Measurements from ENCODE around the gene PMS2. TPM values are rescaled to one million over a fixed set of nuclear protein-coding genes. Genes with fewer than 3 reads are reported as not detected.
"Not testable (repeated sequence)": the region's sequence is repeated elsewhere in the genome, so short reads cannot be mapped to it uniquely, and the experiment has no call there.

The PMS2 gene, protein sequence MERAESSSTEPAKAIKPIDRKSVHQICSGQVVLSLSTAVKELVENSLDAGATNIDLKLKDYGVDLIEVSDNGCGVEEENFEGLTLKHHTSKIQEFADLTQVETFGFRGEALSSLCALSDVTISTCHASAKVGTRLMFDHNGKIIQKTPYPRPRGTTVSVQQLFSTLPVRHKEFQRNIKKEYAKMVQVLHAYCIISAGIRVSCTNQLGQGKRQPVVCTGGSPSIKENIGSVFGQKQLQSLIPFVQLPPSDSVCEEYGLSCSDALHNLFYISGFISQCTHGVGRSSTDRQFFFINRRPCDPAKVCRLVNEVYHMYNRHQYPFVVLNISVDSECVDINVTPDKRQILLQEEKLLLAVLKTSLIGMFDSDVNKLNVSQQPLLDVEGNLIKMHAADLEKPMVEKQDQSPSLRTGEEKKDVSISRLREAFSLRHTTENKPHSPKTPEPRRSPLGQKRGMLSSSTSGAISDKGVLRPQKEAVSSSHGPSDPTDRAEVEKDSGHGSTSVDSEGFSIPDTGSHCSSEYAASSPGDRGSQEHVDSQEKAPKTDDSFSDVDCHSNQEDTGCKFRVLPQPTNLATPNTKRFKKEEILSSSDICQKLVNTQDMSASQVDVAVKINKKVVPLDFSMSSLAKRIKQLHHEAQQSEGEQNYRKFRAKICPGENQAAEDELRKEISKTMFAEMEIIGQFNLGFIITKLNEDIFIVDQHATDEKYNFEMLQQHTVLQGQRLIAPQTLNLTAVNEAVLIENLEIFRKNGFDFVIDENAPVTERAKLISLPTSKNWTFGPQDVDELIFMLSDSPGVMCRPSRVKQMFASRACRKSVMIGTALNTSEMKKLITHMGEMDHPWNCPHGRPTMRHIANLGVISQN
- total RNA-seq (2012; rRNA removed), result 18.8 and 22.3 TPM in 2 replicates

DNA sequence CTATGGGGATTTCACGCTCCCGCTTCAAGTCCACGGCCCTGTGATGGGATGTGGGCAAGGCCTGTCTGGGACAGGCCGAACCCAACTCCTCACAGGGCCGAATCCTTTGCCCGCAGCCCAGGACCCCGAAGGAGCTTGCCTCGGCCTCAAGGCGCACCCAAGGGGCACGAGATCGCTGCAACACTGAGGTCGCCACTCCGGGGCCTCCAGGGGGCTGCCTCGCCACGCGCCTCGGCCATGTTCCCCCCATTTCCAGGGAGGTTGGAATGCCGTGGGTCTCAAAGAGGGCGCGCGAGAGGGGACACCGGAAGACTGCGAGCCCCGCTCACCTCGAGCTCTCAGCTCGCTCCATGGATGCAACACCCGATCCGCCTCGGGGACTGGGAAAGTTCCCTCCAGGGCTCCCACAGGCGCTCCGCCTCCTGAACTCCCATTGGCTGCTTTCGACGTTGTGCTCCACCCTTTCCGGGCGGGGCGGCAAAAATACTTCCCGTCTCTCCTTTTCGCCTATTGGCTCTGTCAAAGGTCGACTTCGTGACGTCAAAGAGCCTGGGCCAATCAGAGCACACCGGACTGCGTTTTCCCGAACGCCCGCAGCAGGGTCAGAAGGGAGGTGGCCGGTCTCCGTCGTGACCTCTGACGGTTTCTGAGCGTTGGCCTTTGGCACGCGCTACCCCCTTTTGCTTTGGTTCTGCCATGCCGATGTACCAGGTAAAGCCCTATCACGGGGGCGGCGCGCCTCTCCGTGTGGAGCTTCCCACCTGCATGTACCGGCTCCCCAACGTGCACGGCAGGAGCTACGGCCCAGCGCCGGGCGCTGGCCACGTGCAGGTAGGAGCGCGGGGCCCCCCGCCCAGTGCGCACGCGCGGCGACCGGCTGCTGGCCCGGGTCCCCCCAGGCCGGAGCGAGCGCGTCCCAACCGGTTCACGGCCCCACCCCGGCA lies at the start of gene PMS2, which contains the start of gene AIMP2:
TSS of gene PMS2 (minus strand) at position 382 of the 944 bp plus-strand sequence. CDS start at position 352, 30 bp downstream.
TSS of gene AIMP2 (plus strand) at position 605 of the 944 bp plus-strand sequence. CDS start at position 697, 92 bp downstream.
- H3K4me3 ChIP-seq (ENCODE audit: low read length), result peak within 1 kb of the TSS; percentile 95

DNA sequence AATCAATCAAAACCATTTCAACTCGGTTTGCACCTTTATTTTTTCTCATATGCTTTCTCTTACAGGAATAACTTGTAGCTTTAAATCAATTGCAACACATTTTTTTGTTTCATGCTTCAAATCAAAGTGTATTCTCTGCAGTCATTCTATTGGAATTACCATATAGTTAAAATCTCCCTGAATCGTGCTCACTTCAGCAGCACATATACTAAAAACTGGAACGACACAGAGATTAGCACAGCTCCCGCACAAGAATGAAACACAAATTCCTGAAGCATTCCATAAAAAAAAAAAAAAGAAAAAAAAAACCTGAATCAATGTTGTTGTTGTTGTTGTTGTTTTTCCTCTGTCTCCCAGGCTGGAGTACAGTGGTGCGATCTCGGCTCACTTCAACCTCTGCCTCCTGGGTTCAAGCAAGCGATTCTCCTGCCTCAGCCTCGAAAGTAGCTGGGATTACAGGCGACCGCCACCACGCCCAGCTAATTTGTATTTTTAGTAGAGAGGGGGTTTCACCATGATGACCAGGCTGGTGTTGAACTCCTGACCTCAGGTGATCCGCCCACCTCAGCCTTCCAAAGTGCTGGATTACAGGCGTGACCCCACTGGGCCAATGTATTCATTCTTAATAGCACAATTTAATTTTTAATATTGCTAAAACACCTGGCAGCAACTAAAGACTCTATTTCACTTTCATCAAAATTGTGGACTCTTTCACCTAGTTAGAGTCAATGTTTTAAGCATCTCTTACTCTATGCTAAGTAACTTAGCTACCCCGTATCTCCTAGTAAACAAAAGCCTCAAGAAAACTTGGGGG lies 48.7 kb upstream of the PMS2 start:
- Histone ChIP-seq H3K4me2 (ENCODE audit: low read length) (peak overlapping the region; percentile 98), H3K4me3 (ENCODE audit: low read length) (peak overlapping the region; percentile 100), H3K36me3 (ENCODE audit: insufficient read depth, low read length) (peaks cover 10% of the 10 kb centered on the region), H3K4me1 (ENCODE audit: control insufficient read depth, insufficient read depth, low read length) (peaks cover 20% of the 10 kb centered on the region), H3K9me3 (replicated peaks; ENCODE audit: low read length) (no peaks in the 10 kb centered on the region), H3K9ac (ENCODE audit: low read depth, low read length) (peak overlapping the region; percentile 95), H3K27me3 (ENCODE audit: control insufficient read depth, insufficient read depth, low read length) (no peaks in the 10 kb centered on the region)

More for the DNA sequence above, at the start of gene PMS2, which contains the start of gene AIMP2:
- Histone ChIP-seq H3K4me1 (ENCODE audit: control insufficient read depth, insufficient read depth, low read length) (peaks cover 10% of the 10 kb centered on the region), H3K27me3 (ENCODE audit: control insufficient read depth, insufficient read depth, low read length) (no peaks in the 10 kb centered on the region), H3K9me3 (replicated peaks; ENCODE audit: low read length) (no peaks in the 10 kb centered on the region), H3K9ac (ENCODE audit: low read depth, low read length) (peak within 1 kb of the TSS; percentile 95), H3K4me2 (ENCODE audit: low read length) (peak within 1 kb of the TSS; percentile 93), H3K36me3 (ENCODE audit: insufficient read depth, low read length) (peaks cover 11% of the 10 kb centered on the region)

DNA sequence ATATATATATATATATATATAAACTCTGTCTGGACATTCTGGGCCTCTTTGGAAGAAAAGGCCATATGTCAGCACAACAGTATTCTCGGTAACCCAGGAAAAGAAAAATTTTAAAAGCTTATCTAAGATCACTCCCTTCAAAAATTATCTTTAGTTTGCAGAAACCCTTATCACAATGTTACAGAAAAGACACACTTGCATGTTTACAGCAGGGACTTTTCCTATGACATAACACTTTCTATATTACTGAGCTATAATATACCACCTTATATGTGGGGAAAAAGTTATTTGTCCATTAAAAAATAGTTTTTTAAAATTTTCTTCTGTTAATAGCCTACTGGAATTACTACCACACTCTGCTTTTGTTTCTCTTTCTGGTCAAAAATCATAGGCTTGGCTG lies 47.8 kb upstream of the PMS2 start:
- H3K4me1 ChIP-seq (ENCODE audit: control insufficient read depth, insufficient read depth, low read length), result peaks cover 20% of the 10 kb centered on the region
- no peak overlapping the region for H3K9ac ChIP-seq (ENCODE audit: low read depth, low read length)
- H3K27me3 ChIP-seq (ENCODE audit: control insufficient read depth, insufficient read depth, low read length), result no peaks in the 10 kb centered on the region
- H3K4me2 ChIP-seq (ENCODE audit: low read length), result peak overlapping the region; percentile 98
- peaks cover 15% of the 10 kb centered on the region for H3K36me3 ChIP-seq (ENCODE audit: insufficient read depth, low read length)
- no peak overlapping the region for H3K4me3 ChIP-seq (ENCODE audit: low read length)
- no peaks in the 10 kb centered on the region for H3K9me3 ChIP-seq (replicated peaks; ENCODE audit: low read length)

DNA sequence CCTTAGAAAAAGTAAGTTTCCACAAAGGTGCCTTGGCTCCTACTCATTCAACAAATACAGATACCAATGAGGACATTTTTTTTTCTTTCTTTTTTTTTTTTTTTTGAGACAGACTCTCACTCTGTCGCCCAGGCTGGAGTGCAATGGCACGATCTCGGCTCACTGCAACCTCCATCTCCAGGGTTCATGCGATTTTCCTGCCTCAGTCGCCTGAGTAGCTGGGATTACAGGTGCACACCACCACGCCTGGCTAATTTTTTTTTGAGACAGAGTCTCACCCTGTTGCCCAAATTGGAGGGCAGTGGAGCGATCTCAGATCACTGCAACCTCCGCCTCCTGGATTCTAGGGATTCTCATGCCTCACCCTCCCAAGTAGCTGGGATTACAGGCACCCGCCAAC lies 42.3 kb upstream of the PMS2 start:
- not testable (repeated sequence) for H3K27me3 ChIP-seq (ENCODE audit: control insufficient read depth, insufficient read depth, low read length); H3K9ac ChIP-seq (ENCODE audit: low read depth, low read length); H3K4me3 ChIP-seq (ENCODE audit: low read length); H3K4me1 ChIP-seq (ENCODE audit: control insufficient read depth, insufficient read depth, low read length); H3K9me3 ChIP-seq (replicated peaks; ENCODE audit: low read length); H3K4me2 ChIP-seq (ENCODE audit: low read length)
- peaks cover 32% of the 10 kb centered on the region for H3K36me3 ChIP-seq (ENCODE audit: insufficient read depth, low read length)

DNA sequence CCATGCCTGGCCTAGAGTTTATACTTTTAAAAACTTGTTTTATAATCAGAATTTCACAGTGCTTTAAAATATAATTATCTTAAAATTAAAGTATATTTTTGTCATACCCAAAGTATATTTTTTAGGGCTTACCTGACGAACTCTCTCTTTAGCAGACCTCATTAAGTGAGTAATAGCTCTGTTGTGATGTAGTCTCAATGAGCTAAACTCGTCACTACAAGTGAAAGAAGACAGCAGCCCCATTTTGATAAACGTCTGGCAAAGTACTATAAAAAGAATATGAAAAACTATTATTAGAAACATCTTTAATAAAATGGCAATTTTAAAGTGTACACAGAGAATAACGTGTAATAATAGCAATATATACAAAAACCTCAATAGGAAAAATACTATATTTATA lies 40.9 kb upstream of the PMS2 start:
- Histone ChIP-seq H3K4me1 (ENCODE audit: control insufficient read depth, insufficient read depth, low read length) (no peaks in the 10 kb centered on the region), H3K27me3 (ENCODE audit: control insufficient read depth, insufficient read depth, low read length) (no peaks in the 10 kb centered on the region), H3K4me3 (ENCODE audit: low read length) (no peak overlapping the region), H3K36me3 (ENCODE audit: insufficient read depth, low read length) (peaks cover 43% of the 10 kb centered on the region), H3K4me2 (ENCODE audit: low read length) (no peak overlapping the region), H3K9ac (ENCODE audit: low read depth, low read length) (no peak overlapping the region), H3K9me3 (replicated peaks; ENCODE audit: low read length) (no peaks in the 10 kb centered on the region)

DNA sequence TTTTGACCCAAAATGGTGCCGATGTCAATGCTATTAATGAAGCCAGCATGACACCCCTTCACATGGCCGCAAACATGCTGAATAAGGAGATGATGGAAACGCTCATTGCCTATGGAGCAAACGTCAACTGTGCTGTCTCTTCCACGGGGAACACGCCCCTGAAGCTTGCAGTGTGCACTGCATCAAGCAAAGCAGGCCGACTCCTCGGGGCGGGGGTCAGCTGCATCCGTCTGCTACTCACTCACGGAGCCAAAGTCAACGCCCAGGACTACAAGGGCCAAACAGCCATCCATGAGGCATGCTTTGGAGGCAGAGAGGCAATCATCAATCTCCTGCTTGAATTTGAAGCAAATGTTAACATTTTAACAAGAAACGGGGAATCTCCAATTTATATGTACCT lies 26.8 kb upstream of the PMS2 start:
- Histone ChIP-seq H3K9ac (ENCODE audit: low read depth, low read length) (no peak overlapping the region), H3K4me3 (ENCODE audit: low read length) (no peak overlapping the region), H3K4me1 (ENCODE audit: control insufficient read depth, insufficient read depth, low read length) (no peaks in the 10 kb centered on the region), H3K9me3 (replicated peaks; ENCODE audit: low read length) (no peaks in the 10 kb centered on the region), H3K27me3 (ENCODE audit: control insufficient read depth, insufficient read depth, low read length) (no peaks in the 10 kb centered on the region), H3K4me2 (ENCODE audit: low read length) (no peak overlapping the region), H3K36me3 (ENCODE audit: insufficient read depth, low read length) (peaks cover 51% of the 10 kb centered on the region)

DNA sequence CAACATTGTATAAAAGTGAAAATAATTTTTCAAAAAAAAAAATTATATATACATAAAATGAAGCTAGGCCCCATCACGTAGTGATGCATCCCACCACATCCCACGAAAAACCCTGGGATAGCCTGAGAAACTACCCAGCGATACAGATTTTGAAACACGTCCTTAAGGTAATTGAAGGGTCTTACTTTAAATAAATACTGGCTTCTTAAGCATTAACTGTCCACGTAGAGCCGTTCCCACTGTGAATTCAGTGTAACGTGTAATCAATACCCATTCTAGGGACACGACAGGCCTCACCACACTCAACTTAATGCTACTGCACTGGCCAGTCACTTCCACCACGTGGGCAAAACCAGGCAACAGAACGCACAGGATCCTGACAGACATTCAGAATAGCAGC lies 26.3 kb upstream of the PMS2 start:
- Histone ChIP-seq H3K4me3 (ENCODE audit: low read length) (no peak overlapping the region), H3K9me3 (replicated peaks; ENCODE audit: low read length) (no peaks in the 10 kb centered on the region), H3K36me3 (ENCODE audit: insufficient read depth, low read length) (peaks cover 47% of the 10 kb centered on the region), H3K4me2 (ENCODE audit: low read length) (no peak overlapping the region), H3K9ac (ENCODE audit: low read depth, low read length) (no peak overlapping the region), H3K4me1 (ENCODE audit: control insufficient read depth, insufficient read depth, low read length) (no peaks in the 10 kb centered on the region), H3K27me3 (ENCODE audit: control insufficient read depth, insufficient read depth, low read length) (no peaks in the 10 kb centered on the region)

DNA sequence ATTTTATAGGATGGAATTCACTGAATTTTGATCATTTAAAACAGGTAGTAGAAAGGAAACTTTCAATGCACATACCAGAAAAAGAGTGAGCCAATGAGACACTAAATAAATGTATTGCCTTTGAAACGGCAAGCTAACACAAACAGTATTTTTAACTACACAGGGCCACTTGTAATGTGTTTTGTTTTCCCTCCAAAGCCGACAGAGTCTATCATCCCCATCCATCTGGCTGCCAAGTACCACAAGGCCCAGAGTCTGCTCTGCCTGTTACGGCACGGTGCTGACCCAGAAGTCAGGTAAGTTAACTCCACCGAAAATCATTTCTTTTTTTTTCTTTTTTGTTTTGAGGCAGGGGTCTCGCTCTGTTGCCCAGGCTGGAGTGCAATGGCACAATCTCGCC lies 23.8 kb upstream of the PMS2 start:
- Histone ChIP-seq H3K36me3 (ENCODE audit: insufficient read depth, low read length) (peaks cover 49% of the 10 kb centered on the region), H3K4me3 (ENCODE audit: low read length) (no peak overlapping the region), H3K9ac (ENCODE audit: low read depth, low read length) (no peak overlapping the region), H3K27me3 (ENCODE audit: control insufficient read depth, insufficient read depth, low read length) (no peaks in the 10 kb centered on the region), H3K4me1 (ENCODE audit: control insufficient read depth, insufficient read depth, low read length) (no peaks in the 10 kb centered on the region), H3K9me3 (replicated peaks; ENCODE audit: low read length) (no peaks in the 10 kb centered on the region), H3K4me2 (ENCODE audit: low read length) (no peak overlapping the region)

DNA sequence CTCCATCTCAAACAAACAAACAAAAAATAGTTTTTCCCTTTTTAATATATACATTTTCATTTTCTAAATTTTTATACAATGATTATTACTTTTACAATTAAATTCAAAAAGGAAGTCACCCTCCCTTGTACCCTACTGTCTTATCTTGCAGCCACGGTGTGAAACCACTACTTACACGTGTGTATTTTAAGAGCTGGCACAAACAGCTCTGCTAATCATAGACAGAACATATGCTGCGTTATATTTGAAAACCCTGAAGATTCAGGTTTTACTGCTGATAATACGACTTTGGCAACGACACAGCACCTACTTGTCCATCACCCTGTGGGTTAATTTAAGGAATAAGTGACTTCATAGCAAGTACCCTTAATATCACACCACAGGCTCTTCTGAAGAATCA lies 23.3 kb upstream of the PMS2 start:
- Histone ChIP-seq H3K4me2 (ENCODE audit: low read length) (no peak overlapping the region), H3K27me3 (ENCODE audit: control insufficient read depth, insufficient read depth, low read length) (no peaks in the 10 kb centered on the region), H3K9me3 (replicated peaks; ENCODE audit: low read length) (no peaks in the 10 kb centered on the region), H3K4me3 (ENCODE audit: low read length) (no peak overlapping the region), H3K36me3 (ENCODE audit: insufficient read depth, low read length) (peaks cover 54% of the 10 kb centered on the region), H3K9ac (ENCODE audit: low read depth, low read length) (no peak overlapping the region), H3K4me1 (ENCODE audit: control insufficient read depth, insufficient read depth, low read length) (no peaks in the 10 kb centered on the region)

DNA sequence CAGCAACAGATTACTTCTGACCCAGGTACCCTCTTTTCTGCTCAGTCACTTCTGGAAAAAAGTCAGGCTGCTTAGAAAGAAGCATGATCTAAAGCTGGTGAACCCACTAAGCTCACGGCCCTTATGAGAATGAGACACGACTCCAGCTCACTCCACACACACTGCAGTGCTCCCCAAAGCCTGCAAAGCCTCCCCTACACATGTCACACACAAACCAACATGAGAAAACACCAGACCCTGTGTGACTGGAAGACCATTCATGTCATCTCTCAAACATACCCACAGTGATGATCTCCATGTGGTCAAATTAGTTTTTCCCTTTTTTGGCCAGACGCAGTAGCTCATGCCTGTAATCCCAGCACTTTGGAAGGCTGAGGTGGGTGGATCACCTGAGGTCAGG lies 22.7 kb upstream of the PMS2 start:
- Histone ChIP-seq H3K9me3 (replicated peaks; ENCODE audit: low read length) (no peaks in the 10 kb centered on the region), H3K36me3 (ENCODE audit: insufficient read depth, low read length) (peaks cover 60% of the 10 kb centered on the region), H3K9ac (ENCODE audit: low read depth, low read length) (no peak overlapping the region), H3K4me2 (ENCODE audit: low read length) (no peak overlapping the region), H3K27me3 (ENCODE audit: control insufficient read depth, insufficient read depth, low read length) (no peaks in the 10 kb centered on the region), H3K4me1 (ENCODE audit: control insufficient read depth, insufficient read depth, low read length) (no peaks in the 10 kb centered on the region), H3K4me3 (ENCODE audit: low read length) (no peak overlapping the region)
